NB4 (cell line): ENCODE measurements around the gene PTPRS.

Experiments used
- MYC ChIP-seq: IDR thresholded peaks from 2 replicates; pipeline ENCODE4 v1.6.1; 2011; ENCODE audit warnings: low read depth, low read length
- POLR2A ChIP-seq: IDR thresholded peaks from 2 replicates; pipeline ENCODE4 v1.6.1; 2011; ENCODE audit warnings: mild to moderate bottlenecking; ENCODE audit not compliant: insufficient read length; ENCODE audit errors: extremely low read depth
- TF ChIP-seq, protein P1 (sequence below): IDR thresholded peaks from one replicate; pipeline ENCODE4 v1.5.1; 2012; ENCODE audit warnings: low read depth, low read length
- TF ChIP-seq, protein P2 (sequence below): IDR thresholded peaks from 2 replicates; pipeline ENCODE4 v1.6.1; 2011; ENCODE audit warnings: low read depth, low read length

DNA sequence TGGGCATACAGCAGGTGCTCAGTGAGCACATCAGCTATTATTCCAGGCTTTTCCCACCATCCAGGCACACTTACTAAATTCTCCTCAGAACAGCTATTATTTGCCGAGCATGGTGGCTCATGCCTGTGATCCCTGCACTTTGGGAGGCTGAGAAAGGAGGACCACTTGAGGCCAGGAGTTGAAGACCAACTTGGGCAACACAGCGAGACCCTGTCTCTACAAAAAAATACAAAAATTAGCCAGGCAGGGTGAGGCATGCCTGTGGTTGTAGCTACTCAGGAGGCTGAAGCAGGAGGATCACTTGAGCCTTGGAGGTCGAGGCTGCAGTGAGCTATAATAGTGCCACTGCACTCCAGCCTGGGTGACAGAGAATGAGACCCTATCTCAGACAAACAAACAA, 35.4 kb downstream of the PTPRS start:
- TF ChIP-seq, protein P1, sequence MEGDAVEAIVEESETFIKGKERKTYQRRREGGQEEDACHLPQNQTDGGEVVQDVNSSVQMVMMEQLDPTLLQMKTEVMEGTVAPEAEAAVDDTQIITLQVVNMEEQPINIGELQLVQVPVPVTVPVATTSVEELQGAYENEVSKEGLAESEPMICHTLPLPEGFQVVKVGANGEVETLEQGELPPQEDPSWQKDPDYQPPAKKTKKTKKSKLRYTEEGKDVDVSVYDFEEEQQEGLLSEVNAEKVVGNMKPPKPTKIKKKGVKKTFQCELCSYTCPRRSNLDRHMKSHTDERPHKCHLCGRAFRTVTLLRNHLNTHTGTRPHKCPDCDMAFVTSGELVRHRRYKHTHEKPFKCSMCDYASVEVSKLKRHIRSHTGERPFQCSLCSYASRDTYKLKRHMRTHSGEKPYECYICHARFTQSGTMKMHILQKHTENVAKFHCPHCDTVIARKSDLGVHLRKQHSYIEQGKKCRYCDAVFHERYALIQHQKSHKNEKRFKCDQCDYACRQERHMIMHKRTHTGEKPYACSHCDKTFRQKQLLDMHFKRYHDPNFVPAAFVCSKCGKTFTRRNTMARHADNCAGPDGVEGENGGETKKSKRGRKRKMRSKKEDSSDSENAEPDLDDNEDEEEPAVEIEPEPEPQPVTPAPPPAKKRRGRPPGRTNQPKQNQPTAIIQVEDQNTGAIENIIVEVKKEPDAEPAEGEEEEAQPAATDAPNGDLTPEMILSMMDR: no peak
- no peak for TF ChIP-seq POLR2A
- TF ChIP-seq, protein P2, sequence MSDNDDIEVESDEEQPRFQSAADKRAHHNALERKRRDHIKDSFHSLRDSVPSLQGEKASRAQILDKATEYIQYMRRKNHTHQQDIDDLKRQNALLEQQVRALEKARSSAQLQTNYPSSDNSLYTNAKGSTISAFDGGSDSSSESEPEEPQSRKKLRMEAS: no peak
- TF ChIP-seq MYC: no peak
